ENCODE measurements around the gene HTR4. TPM values are rescaled to one million over a fixed set of nuclear protein-coding genes. Genes with fewer than 3 reads are reported as not detected.

The HTR4 gene
- total and polyA plus RNA-seq, 2 donors from 2014 or later, result 0.22 TPM; not detected in 1

DNA sequence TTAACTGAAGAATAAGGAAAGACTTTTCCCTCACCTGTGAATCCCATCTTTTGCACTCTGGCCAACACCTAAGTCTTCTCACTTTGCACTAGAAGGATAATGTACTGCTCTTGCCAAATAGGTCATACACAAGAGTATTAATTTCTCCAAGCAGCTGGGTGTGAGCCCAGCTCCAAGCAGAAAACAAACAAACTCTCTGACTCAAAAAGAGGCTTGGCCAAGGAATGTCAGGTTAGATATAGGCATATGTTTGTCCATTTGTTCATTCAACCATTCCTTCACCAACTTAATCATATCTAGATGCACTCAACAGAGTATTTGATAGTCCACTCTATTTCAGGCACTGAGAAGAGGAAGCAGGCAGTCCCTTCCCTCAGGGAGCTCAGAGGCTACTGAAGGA lies 84.4 kb downstream of the HTR4 start:
- Histone ChIP-seq H3K9me3 (ENCODE audit: control insufficient read depth in 2 of 3, insufficient read depth in 1 of 3, low read length in 3 of 3) (no peaks in the 10 kb centered on the region), H3K36me3 (ENCODE audit: control insufficient read depth in 2 of 3, insufficient read depth in 3 of 3, low read length in 3 of 3) (no peaks in the 10 kb centered on the region), H3K9ac (ENCODE audit: low read length in 3 of 3) (no peak overlapping the region), H3K27ac (ENCODE audit: low read depth in 2 of 2, low read length in 2 of 2) (no peak overlapping the region), H3K4me1 (ENCODE audit: control insufficient read depth in 2 of 3, insufficient read depth in 2 of 3, low read depth in 1 of 3, low read length in 3 of 3) (no peaks in the 10 kb centered on the region), H3K27me3 (ENCODE audit: control insufficient read depth, insufficient read depth, low read length) (no peaks in the 10 kb centered on the region), H3K4me3 (ENCODE audit: low read length in 3 of 3) (no peak overlapping the region)
- intact Hi-C loops (cut with DNase I), result no loop called here
- FAIRE-seq, result no peak
- DNase-seq, result no peak
- TF ChIP-seq, protein P1, sequence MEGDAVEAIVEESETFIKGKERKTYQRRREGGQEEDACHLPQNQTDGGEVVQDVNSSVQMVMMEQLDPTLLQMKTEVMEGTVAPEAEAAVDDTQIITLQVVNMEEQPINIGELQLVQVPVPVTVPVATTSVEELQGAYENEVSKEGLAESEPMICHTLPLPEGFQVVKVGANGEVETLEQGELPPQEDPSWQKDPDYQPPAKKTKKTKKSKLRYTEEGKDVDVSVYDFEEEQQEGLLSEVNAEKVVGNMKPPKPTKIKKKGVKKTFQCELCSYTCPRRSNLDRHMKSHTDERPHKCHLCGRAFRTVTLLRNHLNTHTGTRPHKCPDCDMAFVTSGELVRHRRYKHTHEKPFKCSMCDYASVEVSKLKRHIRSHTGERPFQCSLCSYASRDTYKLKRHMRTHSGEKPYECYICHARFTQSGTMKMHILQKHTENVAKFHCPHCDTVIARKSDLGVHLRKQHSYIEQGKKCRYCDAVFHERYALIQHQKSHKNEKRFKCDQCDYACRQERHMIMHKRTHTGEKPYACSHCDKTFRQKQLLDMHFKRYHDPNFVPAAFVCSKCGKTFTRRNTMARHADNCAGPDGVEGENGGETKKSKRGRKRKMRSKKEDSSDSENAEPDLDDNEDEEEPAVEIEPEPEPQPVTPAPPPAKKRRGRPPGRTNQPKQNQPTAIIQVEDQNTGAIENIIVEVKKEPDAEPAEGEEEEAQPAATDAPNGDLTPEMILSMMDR (IDR thresholded peaks at IDR 0.05; ENCODE audit: borderline replicate concordance, extremely low read depth, insufficient read depth), result no peak

DNA sequence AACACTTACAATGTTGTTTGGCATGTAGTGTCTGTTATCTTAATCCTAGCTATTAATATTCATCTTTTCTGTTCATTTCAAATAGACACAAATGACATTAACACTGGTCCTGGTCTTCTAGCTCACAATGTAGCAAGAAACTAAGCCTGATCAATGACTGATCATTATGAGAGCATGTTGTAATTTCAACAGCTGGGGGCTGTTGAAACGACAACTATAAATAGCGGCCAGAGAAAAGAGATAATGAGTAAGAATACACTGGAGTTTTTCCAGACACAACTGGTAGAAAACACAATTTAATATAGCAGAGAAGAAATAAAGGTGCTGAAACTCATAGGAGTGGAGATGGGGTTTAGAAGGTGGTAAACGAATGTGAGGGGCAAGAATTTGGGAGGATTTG lies 89.2 kb downstream of the HTR4 start:
- intact Hi-C loops (cut with DNase I), result no loop called here
- FAIRE-seq (no peak), DNase-seq (no peak)
- Histone ChIP-seq H3K9ac (ENCODE audit: low read length in 3 of 3) (no peak overlapping the region), H3K27ac (ENCODE audit: low read depth in 2 of 2, low read length in 2 of 2) (no peak overlapping the region), H3K4me3 (ENCODE audit: low read length in 3 of 3) (no peak overlapping the region), H3K36me3 (ENCODE audit: control insufficient read depth in 2 of 3, insufficient read depth in 3 of 3, low read length in 3 of 3) (no peaks in the 10 kb centered on the region), H3K9me3 (ENCODE audit: control insufficient read depth in 2 of 3, insufficient read depth in 1 of 3, low read length in 3 of 3) (no peaks in the 10 kb centered on the region), H3K27me3 (ENCODE audit: control insufficient read depth, insufficient read depth, low read length) (no peaks in the 10 kb centered on the region), H3K4me1 (ENCODE audit: control insufficient read depth in 2 of 3, insufficient read depth in 2 of 3, low read depth in 1 of 3, low read length in 3 of 3) (peaks cover 0 to 3% (median 0%) of the 10 kb centered on the region in 3 donors)
- TF ChIP-seq, protein P1 (IDR thresholded peaks at IDR 0.05; ENCODE audit: borderline replicate concordance, extremely low read depth, insufficient read depth), result no peak

DNA sequence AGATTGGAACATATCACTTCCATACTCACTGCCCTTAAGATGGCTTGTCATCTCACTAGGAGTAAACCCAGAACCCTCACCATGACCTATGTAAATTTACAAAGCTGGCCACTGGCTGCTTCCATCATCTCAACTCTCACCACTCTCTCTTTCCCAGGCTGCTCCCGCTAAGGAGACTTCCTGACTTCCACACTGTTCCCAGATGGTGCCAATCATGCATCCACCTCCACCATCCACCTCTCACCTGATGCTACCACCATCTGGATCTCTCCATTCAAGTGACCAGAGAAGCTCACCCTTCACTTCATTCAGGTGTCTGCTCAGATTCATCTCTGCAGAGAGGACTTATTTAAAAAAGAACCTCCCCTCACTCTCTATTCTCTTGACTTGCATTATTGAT lies 91.3 kb downstream of the HTR4 start:
- Histone ChIP-seq H3K4me3 (ENCODE audit: low read length in 3 of 3) (no peak overlapping the region), H3K27me3 (ENCODE audit: control insufficient read depth, insufficient read depth, low read length) (no peaks in the 10 kb centered on the region), H3K36me3 (ENCODE audit: control insufficient read depth in 2 of 3, insufficient read depth in 3 of 3, low read length in 3 of 3) (no peaks in the 10 kb centered on the region), H3K9me3 (ENCODE audit: control insufficient read depth in 2 of 3, insufficient read depth in 1 of 3, low read length in 3 of 3) (no peaks in the 10 kb centered on the region), H3K9ac (ENCODE audit: low read length in 3 of 3) (no peak overlapping the region), H3K4me1 (ENCODE audit: control insufficient read depth in 2 of 3, insufficient read depth in 2 of 3, low read depth in 1 of 3, low read length in 3 of 3) (peaks cover 0 to 3% (median 0%) of the 10 kb centered on the region in 3 donors), H3K27ac (ENCODE audit: low read depth in 2 of 2, low read length in 2 of 2) (no peak overlapping the region)
- intact Hi-C loops (cut with DNase I), result no loop called here
- TF ChIP-seq, protein P1 (IDR thresholded peaks at IDR 0.05; ENCODE audit: borderline replicate concordance, extremely low read depth, insufficient read depth), result no peak
- FAIRE-seq (no peak), DNase-seq (no peak)

DNA sequence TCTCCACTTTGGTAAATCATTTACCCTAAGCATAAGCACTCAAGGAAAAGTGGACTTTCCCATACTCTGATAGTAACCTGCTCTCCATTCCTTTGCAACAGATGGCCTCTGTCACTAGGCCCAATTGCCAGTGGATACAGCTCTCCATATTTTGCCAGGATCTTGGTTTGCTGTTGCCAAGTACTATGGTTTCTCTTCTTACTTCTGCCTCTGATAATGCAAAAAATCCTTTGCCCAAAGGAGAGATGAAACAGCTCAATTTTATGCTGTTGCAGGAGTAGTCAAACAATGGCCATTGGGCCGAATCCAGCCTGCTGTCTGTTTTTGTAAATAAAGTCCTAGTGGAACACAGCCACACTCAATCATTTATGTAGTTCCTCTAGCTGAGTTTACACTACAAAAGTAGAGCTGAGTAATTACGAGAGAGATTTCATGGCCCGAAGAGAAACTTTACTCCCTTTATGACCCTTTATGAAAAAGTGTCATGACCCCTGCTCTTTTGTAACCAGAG lies 92.5 kb downstream of the HTR4 start:
- DNase-seq (peak in 2 of 5 donors; percentile 53 to 58), FAIRE-seq (no peak)
- Histone ChIP-seq H3K4me1 (ENCODE audit: control insufficient read depth in 2 of 3, insufficient read depth in 2 of 3, low read depth in 1 of 3, low read length in 3 of 3) (peaks cover 0 to 3% (median 0%) of the 10 kb centered on the region in 3 donors), H3K36me3 (ENCODE audit: control insufficient read depth in 2 of 3, insufficient read depth in 3 of 3, low read length in 3 of 3) (no peaks in the 10 kb centered on the region), H3K27me3 (ENCODE audit: control insufficient read depth, insufficient read depth, low read length) (no peaks in the 10 kb centered on the region), H3K9me3 (ENCODE audit: control insufficient read depth in 2 of 3, insufficient read depth in 1 of 3, low read length in 3 of 3) (no peaks in the 10 kb centered on the region), H3K27ac (ENCODE audit: low read depth in 2 of 2, low read length in 2 of 2) (no peak overlapping the region), H3K9ac (ENCODE audit: low read length in 3 of 3) (no peak overlapping the region), H3K4me3 (ENCODE audit: low read length in 3 of 3) (no peak overlapping the region)
- intact Hi-C loops (cut with DNase I), result no loop called here
- TF ChIP-seq, protein P1 (IDR thresholded peaks at IDR 0.05; ENCODE audit: borderline replicate concordance, extremely low read depth, insufficient read depth), result no peak

All from kidney (tissue), 14 donors.